ENCODE results near the gene LTBP3.

LTBP3 gene

GRCh38 chr11:65599955-65600246 is 41.7 kb upstream of the LTBP3 start:
- H3K36me3 ChIP-seq (ENCODE audit: insufficient read depth, low read length), result peaks cover 24% of the 10 kb centered on the region; the same call in 1 of the 2 replicates

GRCh38 chr11:65599216-65599954 is 41.2 kb upstream of the LTBP3 start:
- no peak overlapping the region for H3K4me3 ChIP-seq (ENCODE audit: low read length, poor library complexity, severe bottlenecking)
- no peak overlapping the region for H3K9ac ChIP-seq (ENCODE audit: low read depth, low read length, poor library complexity, severe bottlenecking)
- H3K36me3 ChIP-seq (ENCODE audit: insufficient read depth, low read length), result peaks cover 20% of the 10 kb centered on the region; the same call in 1 of the 2 replicates
- no peak overlapping the region for H2AFZ ChIP-seq (ENCODE audit: low read length)
- no peaks in the 10 kb centered on the region for H3F3A ChIP-seq (ENCODE audit: low read depth)
- H3K9me2 ChIP-seq (replicated peaks; ENCODE audit: low read depth, low read length), result no peaks in the 10 kb centered on the region
- no peaks in the 10 kb centered on the region for H3K9me3 ChIP-seq (ENCODE audit: insufficient read depth, low read depth, low read length)
- no peaks in the 10 kb centered on the region for H4K20me1 ChIP-seq (ENCODE audit: insufficient read depth, low read length, poor library complexity, severe bottlenecking)
- no peaks in the 10 kb centered on the region for H3K27me3 ChIP-seq (ENCODE audit: insufficient read depth, low read length, poor library complexity, severe bottlenecking)
- no peak overlapping the region for H3K4me2 ChIP-seq (ENCODE audit: low read depth, low read length, poor library complexity, severe bottlenecking)
- H3K79me2 ChIP-seq (ENCODE audit: insufficient read depth, low read length), result no peaks in the 10 kb centered on the region
- no peaks in the 10 kb centered on the region for H3K4me1 ChIP-seq (ENCODE audit: insufficient read depth, low read length, poor library complexity, severe bottlenecking)
- no peak for TF ChIP-seq EZH2phosphoT487 (IDR thresholded peaks at IDR 0.05; ENCODE audit: borderline replicate concordance)
- no peak for TF ChIP-seq CTCF (conservative IDR thresholded peaks at IDR 0.05; ENCODE audit: low read length)

More at GRCh38 chr11:65599955-65600246, 41.7 kb upstream of the LTBP3 start:
- Histone ChIP-seq H3K27me3 (ENCODE audit: insufficient read depth, low read length, poor library complexity, severe bottlenecking) (no peaks in the 10 kb centered on the region), H3K79me2 (ENCODE audit: insufficient read depth, low read length) (no peaks in the 10 kb centered on the region), H3F3A (ENCODE audit: low read depth) (no peaks in the 10 kb centered on the region), H2AFZ (ENCODE audit: low read length) (no peak overlapping the region), H3K9ac (ENCODE audit: low read depth, low read length, poor library complexity, severe bottlenecking) (no peak overlapping the region), H3K4me3 (ENCODE audit: low read length, poor library complexity, severe bottlenecking) (no peak overlapping the region), H3K9me3 (ENCODE audit: insufficient read depth, low read depth, low read length) (no peaks in the 10 kb centered on the region), H4K20me1 (ENCODE audit: insufficient read depth, low read length, poor library complexity, severe bottlenecking) (no peaks in the 10 kb centered on the region), H3K4me2 (ENCODE audit: low read depth, low read length, poor library complexity, severe bottlenecking) (no peak overlapping the region), H3K4me1 (ENCODE audit: insufficient read depth, low read length, poor library complexity, severe bottlenecking) (no peaks in the 10 kb centered on the region), H3K9me2 (replicated peaks; ENCODE audit: low read depth, low read length) (no peaks in the 10 kb centered on the region)
- no peak for TF ChIP-seq CTCF (conservative IDR thresholded peaks at IDR 0.05; ENCODE audit: low read length)
- TF ChIP-seq EZH2phosphoT487 (IDR thresholded peaks at IDR 0.05; ENCODE audit: borderline replicate concordance), result no peak

GRCh38 chr11:65598258-65598699 is 40.1 kb upstream of the LTBP3 start:
- no peaks in the 10 kb centered on the region for H3K9me3 ChIP-seq (ENCODE audit: insufficient read depth, low read depth, low read length)
- H3K4me2 ChIP-seq (ENCODE audit: low read depth, low read length, poor library complexity, severe bottlenecking), result no peak overlapping the region
- H3K36me3 ChIP-seq (ENCODE audit: insufficient read depth, low read length), result peaks cover 9% of the 10 kb centered on the region; the same call in 1 of the 2 replicates
- H3K9me2 ChIP-seq (replicated peaks; ENCODE audit: low read depth, low read length), result no peaks in the 10 kb centered on the region
- no peaks in the 10 kb centered on the region for H3K79me2 ChIP-seq (ENCODE audit: insufficient read depth, low read length)
- TF ChIP-seq EZH2phosphoT487 (IDR thresholded peaks at IDR 0.05; ENCODE audit: borderline replicate concordance), result no peak
- no peak for TF ChIP-seq CTCF (conservative IDR thresholded peaks at IDR 0.05; ENCODE audit: low read length)
- H3K4me3 ChIP-seq (ENCODE audit: low read length, poor library complexity, severe bottlenecking), result no peak overlapping the region
- H2AFZ ChIP-seq (ENCODE audit: low read length), result no peak overlapping the region
- no peaks in the 10 kb centered on the region for H3F3A ChIP-seq (ENCODE audit: low read depth)
- no peaks in the 10 kb centered on the region for H4K20me1 ChIP-seq (ENCODE audit: insufficient read depth, low read length, poor library complexity, severe bottlenecking)
- no peaks in the 10 kb centered on the region for H3K4me1 ChIP-seq (ENCODE audit: insufficient read depth, low read length, poor library complexity, severe bottlenecking)
- no peaks in the 10 kb centered on the region for H3K27me3 ChIP-seq (ENCODE audit: insufficient read depth, low read length, poor library complexity, severe bottlenecking)
- H3K9ac ChIP-seq (ENCODE audit: low read depth, low read length, poor library complexity, severe bottlenecking), result no peak overlapping the region
